Right lobe of liver (tissue), 6 donors: ENCODE measurements around the gene BTBD1. TPM values are rescaled to one million over a fixed set of nuclear protein-coding genes. Genes with fewer than 3 reads are reported as not detected.

ENCODE experiments used
- ATAC-seq, 4 donors: fragments of 200-7000 bp; cut with Tn5 transposase; one replicate each; pipeline ENCODE4 v1.9.1; 2020; ENCODE audit warnings: mild to moderate bottlenecking in 4 of 4, moderate library complexity in 4 of 4
- DNase-seq, 3 donors: peaks; one replicate each; pipeline ENCODE4 v3.0.0-alpha.2; 2020
- H3K27ac ChIP-seq, 3 donors: fragments of 200-600 bp; one replicate each; pipeline ENCODE4 v1.8.0; 2022
- H3K27me3 ChIP-seq, 2 donors: fragments of 200-600 bp; one replicate each; pipeline ENCODE4 v1.8.0; 2022
- H3K36me3 ChIP-seq, 4 donors: fragments of 200-600 bp; sonication (generic) in 1 of 4; one replicate each; pipeline versions ENCODE4 v1.5.1 to v1.8.0; 2017 to 2022; ENCODE audit warnings: control low read depth in 1 of 4
- H3K4me1 ChIP-seq, 4 donors: fragments of 200-600 bp; sonication (generic) in 1 of 4; one replicate each; pipeline versions ENCODE4 v1.5.1 to v1.8.0; 2017 to 2022; ENCODE audit warnings: control low read depth in 1 of 4
- H3K4me3 ChIP-seq, 3 donors: fragments of 200-600 bp; one replicate each; pipeline ENCODE4 v1.8.0; 2022
- H3K9me3 ChIP-seq, 4 donors: fragments of 200-600 bp; sonication (generic) in 1 of 4; one replicate each; pipeline versions ENCODE4 v1.5.1 to v1.8.0; 2017 to 2022; ENCODE audit warnings: control low read depth in 1 of 4
- POLR2A ChIP-seq: fragments of 450-650 bp; IDR thresholded peaks from one replicate; pipeline ENCODE4 v1.6.1; 2017; ENCODE audit warnings: antibody characterized with exemption, mild to moderate bottlenecking
- WGBS: methylation state at CpG from one replicate; pipeline ENCODE4 v1.1.6; 2018; ENCODE audit warnings: low coverage, low lambda C conversion rate; ENCODE audit not compliant: insufficient coverage; ENCODE audit errors: missing lambda C conversion rate; 5-methylcytosine and 5-hydroxymethylcytosine counted together
- intact Hi-C, 2 donors: fragments of 100-400 bp; cut with DNase I; formaldehyde crosslinking; loops; one replicate each; pipeline versions ENCODE4 v1.11.2 to v1.14.1; 2022
- total RNA-seq, 6 experiments: library from RNA; depleted of rRNA in 2 of 6; stranded (reverse); fragments of >200 nt in 2 of 6; fragmentation: NEBNext Ultra II Directional in 3 of 6; extraction: Animal tissue kit (Norgen Biotek cat#: 25700) in 3 of 6; gene quantifications; one replicate each; pipeline versions ENCODE4 v1.1.0 to v1.2.4, GENCODE V29; 2016 to 2023
- TF ChIP-seq, protein P1 (sequence below), 4 donors: fragments of 200-600 bp in 3 of 4; fragments of 450-650 bp in 1 of 4; IDR thresholded peaks; one replicate each; pipeline versions ENCODE4 v1.5.1 to v1.8.0; 2016 to 2022; ENCODE audit warnings: antibody characterized with exemption in 4 of 4, mild to moderate bottlenecking in 2 of 4
- donor health status: DM: no; HTN: yes; CAD: no.
- donor health status: DM: no; HTN: no; CAD: no.
- donor health status: DM: no; HTN: no; CAD: no.
- donor health status: DM: no; HTN: yes; CAD: no.
- donor health status: DM: no; HTN: yes; CAD: no.

The BTBD1 gene
- total RNA-seq, 6 experiments from 2014 or later, result 15.7 to 49.9 (median 24.2) TPM

DNA sequence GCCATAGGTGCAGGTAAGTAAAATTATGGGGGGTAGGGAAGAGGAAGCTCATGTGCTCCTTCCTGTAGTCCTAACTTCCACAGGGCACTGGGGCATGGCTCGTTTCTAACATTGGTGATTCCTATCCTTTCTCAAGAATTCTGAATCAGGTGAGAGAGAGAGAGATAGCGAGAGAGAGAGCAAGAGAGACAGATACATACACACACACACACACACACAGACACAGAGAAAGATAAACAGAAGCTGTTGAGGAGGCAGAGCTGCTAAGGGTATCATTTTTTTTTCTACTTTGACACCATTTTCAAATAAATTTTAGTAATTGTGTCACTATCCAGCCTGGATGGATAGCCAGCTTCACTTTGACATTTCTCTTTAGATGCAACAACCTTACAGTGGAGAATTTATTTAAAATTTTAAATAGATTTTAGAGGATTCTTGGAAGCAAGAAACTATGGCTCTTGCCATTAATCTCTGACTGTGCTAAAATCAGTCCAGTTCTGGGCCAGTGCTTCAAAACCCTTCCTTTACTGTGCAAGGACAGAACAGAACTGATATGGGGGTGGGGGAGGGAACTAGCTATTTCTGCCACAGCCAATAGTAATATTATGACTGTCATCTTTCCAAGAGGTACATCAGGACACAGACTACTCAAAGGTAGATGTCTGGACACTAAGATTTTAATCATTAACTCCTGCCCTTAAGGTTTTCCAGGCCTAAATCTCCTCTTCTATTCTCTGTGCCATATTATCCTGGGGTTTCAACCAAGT, 95.7 kb downstream of the BTBD1 start:
- TF ChIP-seq, protein P1, sequence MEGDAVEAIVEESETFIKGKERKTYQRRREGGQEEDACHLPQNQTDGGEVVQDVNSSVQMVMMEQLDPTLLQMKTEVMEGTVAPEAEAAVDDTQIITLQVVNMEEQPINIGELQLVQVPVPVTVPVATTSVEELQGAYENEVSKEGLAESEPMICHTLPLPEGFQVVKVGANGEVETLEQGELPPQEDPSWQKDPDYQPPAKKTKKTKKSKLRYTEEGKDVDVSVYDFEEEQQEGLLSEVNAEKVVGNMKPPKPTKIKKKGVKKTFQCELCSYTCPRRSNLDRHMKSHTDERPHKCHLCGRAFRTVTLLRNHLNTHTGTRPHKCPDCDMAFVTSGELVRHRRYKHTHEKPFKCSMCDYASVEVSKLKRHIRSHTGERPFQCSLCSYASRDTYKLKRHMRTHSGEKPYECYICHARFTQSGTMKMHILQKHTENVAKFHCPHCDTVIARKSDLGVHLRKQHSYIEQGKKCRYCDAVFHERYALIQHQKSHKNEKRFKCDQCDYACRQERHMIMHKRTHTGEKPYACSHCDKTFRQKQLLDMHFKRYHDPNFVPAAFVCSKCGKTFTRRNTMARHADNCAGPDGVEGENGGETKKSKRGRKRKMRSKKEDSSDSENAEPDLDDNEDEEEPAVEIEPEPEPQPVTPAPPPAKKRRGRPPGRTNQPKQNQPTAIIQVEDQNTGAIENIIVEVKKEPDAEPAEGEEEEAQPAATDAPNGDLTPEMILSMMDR (IDR thresholded peaks at IDR 0.05), result no peak
- no peak for TF ChIP-seq POLR2A
- Histone ChIP-seq H3K27me3 (no peaks in the 10 kb centered on the region), H3K4me3 (no peak overlapping the region), H3K4me1 (peaks cover 0 to 32% (median 13%) of the 10 kb centered on the region in 4 donors), H3K9me3 (no peaks in the 10 kb centered on the region), H3K36me3 (no peaks in the 10 kb centered on the region), H3K27ac (peak overlapping the region in 2 of 3 donors; percentile 57 to 74)
- intact Hi-C loops, result loop anchor here in 1 of 2 donors (10.0 kb wide), 1 partner anchor 127 kb away; no protein-coding TSS in a partner anchor
- 31% methylated on average over 2 of the region's 2 CpGs for WGBS
- DNase-seq (peak in 1 of 3 donors; percentile 61), ATAC-seq (peak; percentile 55 to 85 (median 81))

DNA sequence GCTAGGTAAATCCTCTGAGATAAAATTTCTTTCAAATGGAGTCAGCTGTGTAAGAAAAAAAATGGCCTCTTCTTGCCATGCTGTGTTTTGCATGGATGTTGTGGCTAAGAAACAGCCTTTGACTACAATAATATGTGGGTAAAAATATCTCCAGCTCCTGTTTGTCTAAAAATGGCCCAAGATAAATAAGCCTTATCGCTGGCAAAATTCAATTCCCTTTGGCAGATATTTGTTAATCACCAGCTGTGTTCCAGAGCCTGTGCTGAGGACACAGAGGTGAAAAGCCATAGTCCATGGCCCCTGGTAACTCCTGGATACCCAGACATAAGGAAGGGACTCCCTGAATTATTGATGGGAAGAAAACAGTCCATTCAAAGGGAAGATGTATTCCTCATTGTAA, 96.4 kb downstream of the BTBD1 start:
- no peaks in the 10 kb centered on the region for H3K36me3 ChIP-seq
- H3K4me3 ChIP-seq, result no peak overlapping the region
- H3K27me3 ChIP-seq, result no peaks in the 10 kb centered on the region
- H3K4me1 ChIP-seq, result peaks cover 0 to 32% (median 13%) of the 10 kb centered on the region in 4 donors
- TF ChIP-seq POLR2A, result no peak
- TF ChIP-seq, protein P1 (IDR thresholded peaks at IDR 0.05), result no peak
- H3K9me3 ChIP-seq, result no peaks in the 10 kb centered on the region
- 0% methylated on average over 1 of the region's 1 CpG for WGBS
- intact Hi-C loops, result loop anchor here in 1 of 2 donors (10.0 kb wide), 1 partner anchor 126 kb away; no protein-coding TSS in a partner anchor
- DNase-seq (peak in 2 of 3 donors; percentile 63 to 80), ATAC-seq (peak; percentile 91 to 94 (median 93))
- peak overlapping the region in 2 of 3 donors; percentile 57 to 74 for H3K27ac ChIP-seq

DNA sequence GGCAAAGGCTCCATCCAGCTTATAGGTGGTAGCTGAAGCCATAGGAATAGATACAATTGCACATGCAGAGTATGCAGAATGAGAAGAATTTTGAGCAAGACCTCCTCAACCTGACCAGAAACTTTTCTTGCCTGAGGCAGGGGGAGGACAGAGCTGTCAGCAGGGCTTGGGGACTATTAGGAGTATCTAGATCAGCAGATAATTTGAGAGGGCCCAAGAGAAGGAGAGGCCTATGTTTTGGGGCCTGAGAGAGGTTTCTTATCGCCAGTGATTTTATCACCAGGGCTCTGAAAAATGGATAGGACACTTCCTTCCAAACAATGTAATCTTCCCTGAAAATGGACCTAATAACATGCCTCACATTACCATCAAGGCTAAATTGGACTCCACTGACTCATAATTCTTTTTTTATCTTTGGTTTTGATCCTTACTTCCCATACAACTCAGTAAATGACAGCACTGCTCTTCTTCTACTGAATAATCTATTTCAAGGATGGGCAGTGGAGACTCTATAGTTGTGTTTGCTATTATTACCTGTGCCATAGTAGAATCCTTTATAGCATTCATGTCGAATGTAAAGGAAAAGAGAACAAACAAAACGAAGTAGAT, 96.9 kb downstream of the BTBD1 start:
- TF ChIP-seq, protein P1 (IDR thresholded peaks at IDR 0.05), result no peak
- no peak for TF ChIP-seq POLR2A
- Histone ChIP-seq H3K27ac (peak overlapping the region in 2 of 3 donors; percentile 46 to 74), H3K4me3 (no peak overlapping the region), H3K36me3 (no peaks in the 10 kb centered on the region), H3K9me3 (no peaks in the 10 kb centered on the region), H3K4me1 (peaks cover 0 to 32% (median 13%) of the 10 kb centered on the region in 4 donors), H3K27me3 (no peaks in the 10 kb centered on the region)
- DNase-seq (no peak), ATAC-seq (peak in 1 of 4 donors; percentile 13)
- intact Hi-C loops, result loop anchor here in 1 of 2 donors (10.0 kb wide), 1 partner anchor 125 kb away; no protein-coding TSS in a partner anchor
- WGBS, result 42% methylated on average over 3 of the region's 3 CpGs

DNA sequence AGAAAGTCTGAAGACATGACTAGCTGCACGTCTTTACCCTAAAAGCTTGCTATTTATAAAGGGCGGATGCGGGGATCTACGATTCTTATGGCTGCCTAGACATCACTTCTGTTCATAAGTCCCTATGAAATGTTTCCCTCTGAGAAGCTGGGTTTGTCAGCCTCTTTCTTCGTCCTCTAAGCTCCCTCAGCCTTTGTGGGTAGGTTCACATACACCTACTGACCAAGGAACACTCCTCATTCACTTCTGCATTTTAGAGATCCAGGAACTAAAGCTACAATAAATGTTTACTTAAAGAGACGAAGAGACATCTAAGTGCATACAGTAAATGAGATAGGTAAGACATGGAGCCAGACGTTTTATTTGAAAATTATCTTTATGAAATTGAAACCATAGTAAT, 97.7 kb downstream of the BTBD1 start:
- DNase-seq, result no peak
- Histone ChIP-seq H3K9me3 (no peaks in the 10 kb centered on the region), H3K4me3 (no peak overlapping the region), H3K27ac (no peak overlapping the region), H3K36me3 (no peaks in the 10 kb centered on the region), H3K27me3 (no peaks in the 10 kb centered on the region), H3K4me1 (peaks cover 0 to 32% (median 13%) of the 10 kb centered on the region in 4 donors)
- intact Hi-C loops, result no loop called here
- 82% methylated on average over 7 of the region's 7 CpGs for WGBS
- no peak for ATAC-seq
- TF ChIP-seq POLR2A, result no peak

DNA sequence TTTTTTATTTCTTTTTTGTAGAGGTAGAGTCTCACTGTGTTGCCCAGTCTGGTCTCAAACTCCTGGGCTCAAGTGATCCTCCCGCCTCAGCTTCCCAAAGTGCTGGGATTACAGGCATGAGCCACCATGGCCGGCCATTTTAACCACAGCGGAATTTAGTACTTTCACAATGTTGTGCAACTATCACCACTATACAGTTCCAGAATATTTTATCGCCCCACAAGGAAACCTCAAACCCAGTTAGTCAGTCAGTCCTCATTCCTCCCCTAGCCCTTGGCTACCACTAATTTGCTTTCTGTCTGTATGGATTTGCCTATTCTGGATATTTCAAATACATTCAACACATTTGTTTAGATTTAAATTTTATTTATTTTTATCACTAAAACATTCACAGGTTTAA, 99.0 kb downstream of the BTBD1 start:
- intact Hi-C loops, result no loop called here

More for the DNA sequence above, 99.0 kb downstream of the BTBD1 start:
- peaks cover 0 to 31% (median 13%) of the 10 kb centered on the region in 4 donors for H3K4me1 ChIP-seq
- 67% methylated on average over 4 of the region's 4 CpGs for WGBS
- DNase-seq, result no peak
- no peak overlapping the region for H3K4me3 ChIP-seq
- TF ChIP-seq, protein P1 (IDR thresholded peaks at IDR 0.05), result no peak
- TF ChIP-seq POLR2A, result no peak
- no peaks in the 10 kb centered on the region for H3K36me3 ChIP-seq
- no peaks in the 10 kb centered on the region for H3K27me3 ChIP-seq
- H3K27ac ChIP-seq, result no peak overlapping the region
- H3K9me3 ChIP-seq, result no peaks in the 10 kb centered on the region
- no peak for ATAC-seq
